Medulla oblongata (tissue), 1 donor: ENCODE measurements around the gene ITGAX.

Experiments used
- DNase-seq: peaks from one replicate; pipeline ENCODE4 v3.0.0-alpha.2; 2015; ENCODE audit errors: extremely low spot score

The ITGAX gene

DNA sequence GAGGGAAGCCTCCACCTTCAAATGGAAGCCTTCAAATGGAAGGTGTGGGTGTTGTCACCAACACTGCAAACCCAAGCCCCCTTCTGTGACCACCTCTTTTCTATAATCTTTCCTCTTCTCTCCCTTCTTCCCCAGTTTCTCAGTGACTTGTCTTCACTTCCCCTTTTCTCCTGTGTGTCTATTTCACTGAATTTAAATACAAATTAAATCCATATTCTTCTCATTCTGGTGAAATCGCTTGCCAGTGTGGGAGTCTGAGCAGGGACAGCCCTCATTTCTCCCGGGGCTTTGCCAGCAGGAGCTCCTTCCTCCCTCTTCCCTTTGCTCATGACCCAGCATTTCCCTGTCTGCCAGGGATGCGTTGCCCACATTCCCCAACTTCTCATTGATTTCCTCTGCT is 6.4 kb upstream of the ITGAX start:
- DNase-seq: no peak

DNA sequence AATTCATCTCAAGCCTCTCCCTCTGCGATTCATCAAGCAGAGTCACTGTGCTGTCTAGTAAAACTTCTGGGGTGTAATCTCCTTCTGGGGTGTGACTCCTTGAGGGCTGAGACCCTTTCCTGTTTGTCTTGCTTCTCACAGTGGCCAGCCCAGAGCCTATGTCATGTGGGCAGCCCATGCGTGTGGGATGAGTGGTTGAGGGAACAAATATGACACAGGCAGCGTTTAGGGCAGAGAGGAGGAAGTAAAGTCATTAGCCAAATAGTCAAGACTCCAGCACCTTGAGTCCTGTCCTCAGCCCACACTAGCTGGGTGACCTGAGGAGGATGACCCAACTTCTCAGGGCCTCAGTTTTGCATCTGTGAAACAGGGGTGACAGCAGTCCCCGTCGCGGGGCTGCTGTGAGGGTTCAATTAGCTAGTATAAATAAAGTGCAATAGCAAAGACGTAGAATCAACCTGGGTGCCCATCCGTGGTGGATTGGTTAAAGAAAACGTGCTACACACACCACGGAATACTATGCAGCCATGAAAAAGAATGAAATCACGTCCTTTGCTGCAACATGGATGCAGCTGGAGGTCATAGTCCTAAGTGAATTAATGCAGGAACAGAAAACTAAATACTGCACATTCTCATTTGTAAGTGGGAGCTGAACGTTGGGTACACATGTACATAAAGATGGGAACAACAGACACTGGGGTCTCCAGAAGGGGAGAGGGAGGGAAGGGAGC is 4.5 kb upstream of the ITGAX start:
- DNase-seq: peak; percentile 67

- DNase-seq: peak; percentile 46
Measured at GRCh38 chr16:31351246-31351941, 3.6 kb upstream of the ITGAX start.

GRCh38 chr16:31351942-31352325 is 3.0 kb upstream of the ITGAX start:
- peak; percentile 68 for DNase-seq

DNA sequence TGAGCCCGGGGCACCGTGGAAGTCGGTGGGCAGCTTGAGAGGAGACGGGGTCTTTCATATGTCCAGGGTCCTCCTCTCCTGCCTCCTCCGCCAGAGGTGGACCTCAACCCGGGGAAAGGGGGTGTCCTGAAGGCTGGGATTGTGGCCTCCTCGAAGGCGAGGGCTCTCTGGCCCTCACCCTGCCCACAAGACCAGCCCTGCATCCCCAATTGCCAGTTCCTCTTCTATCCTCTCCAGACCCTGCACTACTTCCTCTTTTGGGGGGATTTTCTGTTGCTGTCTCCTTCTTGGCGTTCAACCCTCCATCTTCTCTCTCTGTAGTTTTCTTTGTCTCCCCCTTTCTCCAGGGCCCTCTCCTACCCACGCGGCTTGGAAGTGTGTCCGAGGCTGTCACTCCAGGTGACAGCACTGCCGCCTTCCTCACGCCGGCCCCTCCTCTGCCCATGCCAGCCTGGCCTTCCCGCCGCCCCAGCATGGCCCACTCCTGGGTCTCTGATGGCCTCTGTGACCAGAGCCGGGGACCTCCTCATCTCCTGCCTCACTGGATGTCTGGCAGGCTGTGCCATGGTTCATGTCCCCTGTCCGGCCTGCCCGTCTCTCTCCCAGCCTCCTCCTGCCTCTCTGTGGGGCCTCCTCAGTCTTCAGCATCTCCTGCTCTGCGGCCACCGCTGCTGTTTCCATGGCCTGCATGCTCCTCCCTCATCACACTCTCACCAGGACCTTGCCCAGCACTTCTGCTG is 2.4 kb upstream of the ITGAX start:
- peak; percentile 72 for DNase-seq

DNA sequence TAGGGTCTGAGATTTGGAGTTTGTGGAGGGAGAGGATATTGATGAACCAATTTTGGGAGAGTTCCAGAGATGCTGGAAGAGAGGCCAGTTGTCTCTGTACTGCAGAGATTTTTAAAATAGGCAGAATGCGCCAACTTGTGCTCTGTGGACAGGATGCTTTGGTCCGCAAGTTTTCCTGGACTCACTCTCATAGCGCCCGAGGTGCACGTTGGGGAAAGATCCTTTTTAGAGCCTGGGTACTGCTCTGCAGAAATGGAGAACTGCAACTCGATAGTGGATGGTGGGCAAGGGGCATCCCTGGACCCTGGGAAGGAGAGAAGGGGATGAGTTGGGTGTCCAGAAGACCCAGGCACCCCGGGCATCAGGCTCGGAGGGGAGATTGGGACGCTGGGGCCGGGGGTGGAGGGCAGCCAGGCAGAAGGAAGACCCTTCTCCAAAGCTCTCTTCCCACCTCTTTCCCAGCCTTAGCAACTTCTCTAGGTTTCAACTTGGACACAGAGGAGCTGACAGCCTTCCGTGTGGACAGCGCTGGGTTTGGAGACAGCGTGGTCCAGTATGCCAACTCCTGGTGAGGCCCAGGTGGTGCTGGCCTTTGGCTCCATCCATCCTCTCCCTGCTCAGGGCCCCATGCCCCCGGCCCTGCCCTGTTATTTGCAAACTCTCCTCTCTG is 590 bp downstream of the ITGAX start:
- DNase-seq: no peak

- DNase-seq: no peak
Measured at GRCh38 chr16:31356566-31357323, 1.8 kb downstream of the ITGAX start.

DNA sequence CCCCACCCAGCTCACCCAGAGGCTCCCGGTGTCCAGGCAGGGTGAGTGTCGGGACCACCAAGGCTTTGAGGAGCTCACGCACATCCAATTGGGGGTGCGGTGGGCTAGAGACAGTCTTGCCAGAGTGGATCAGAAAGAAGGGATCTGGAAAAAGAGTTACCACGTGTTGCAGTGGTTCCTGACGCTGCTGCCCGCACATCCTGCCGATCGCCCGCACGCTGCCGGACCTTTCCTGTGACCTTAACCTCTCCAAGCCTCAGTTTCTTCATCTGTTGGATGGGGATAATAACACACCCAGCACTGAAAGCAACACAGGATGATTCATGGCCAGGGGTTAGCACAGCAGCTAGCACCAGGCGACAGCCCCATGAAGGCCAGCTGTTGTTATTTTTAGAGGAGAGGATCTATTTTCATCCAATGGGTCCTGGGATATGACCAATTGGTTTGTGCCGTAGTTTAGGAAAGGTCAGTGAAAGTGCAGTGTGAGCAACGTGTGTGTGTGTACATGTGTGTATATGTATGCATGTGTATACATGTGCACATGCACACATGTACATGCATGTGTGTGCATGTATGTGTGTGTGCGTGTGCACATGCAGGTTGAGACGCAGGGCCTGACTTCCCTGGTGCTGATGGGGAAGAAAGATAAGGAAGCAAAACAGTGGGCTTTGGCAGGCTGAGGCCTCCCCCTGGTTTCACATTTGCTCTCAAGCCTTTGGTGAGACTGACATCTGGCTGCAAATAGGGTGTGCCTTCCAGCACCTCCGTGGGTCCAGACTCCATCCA is 2.5 kb downstream of the ITGAX start:
- DNase-seq: peak; percentile 67

DNA sequence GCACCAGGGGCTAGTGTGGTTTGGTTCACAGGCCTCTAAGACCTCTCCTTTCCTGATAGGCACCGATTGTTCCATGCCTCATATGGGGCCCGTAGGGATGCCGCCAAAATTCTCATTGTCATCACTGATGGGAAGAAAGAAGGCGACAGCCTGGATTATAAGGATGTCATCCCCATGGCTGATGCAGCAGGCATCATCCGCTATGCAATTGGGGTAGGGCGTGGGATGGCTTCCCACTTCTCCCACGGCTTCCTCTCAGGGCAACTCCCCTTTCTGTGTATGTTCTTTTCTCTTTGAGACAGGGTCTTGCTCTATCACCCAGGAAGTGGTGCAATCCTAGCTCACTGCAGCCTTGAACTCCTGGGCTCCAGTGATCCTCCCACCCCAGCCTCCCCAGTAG is 5.3 kb downstream of the ITGAX start:
- DNase-seq: no peak

DNA sequence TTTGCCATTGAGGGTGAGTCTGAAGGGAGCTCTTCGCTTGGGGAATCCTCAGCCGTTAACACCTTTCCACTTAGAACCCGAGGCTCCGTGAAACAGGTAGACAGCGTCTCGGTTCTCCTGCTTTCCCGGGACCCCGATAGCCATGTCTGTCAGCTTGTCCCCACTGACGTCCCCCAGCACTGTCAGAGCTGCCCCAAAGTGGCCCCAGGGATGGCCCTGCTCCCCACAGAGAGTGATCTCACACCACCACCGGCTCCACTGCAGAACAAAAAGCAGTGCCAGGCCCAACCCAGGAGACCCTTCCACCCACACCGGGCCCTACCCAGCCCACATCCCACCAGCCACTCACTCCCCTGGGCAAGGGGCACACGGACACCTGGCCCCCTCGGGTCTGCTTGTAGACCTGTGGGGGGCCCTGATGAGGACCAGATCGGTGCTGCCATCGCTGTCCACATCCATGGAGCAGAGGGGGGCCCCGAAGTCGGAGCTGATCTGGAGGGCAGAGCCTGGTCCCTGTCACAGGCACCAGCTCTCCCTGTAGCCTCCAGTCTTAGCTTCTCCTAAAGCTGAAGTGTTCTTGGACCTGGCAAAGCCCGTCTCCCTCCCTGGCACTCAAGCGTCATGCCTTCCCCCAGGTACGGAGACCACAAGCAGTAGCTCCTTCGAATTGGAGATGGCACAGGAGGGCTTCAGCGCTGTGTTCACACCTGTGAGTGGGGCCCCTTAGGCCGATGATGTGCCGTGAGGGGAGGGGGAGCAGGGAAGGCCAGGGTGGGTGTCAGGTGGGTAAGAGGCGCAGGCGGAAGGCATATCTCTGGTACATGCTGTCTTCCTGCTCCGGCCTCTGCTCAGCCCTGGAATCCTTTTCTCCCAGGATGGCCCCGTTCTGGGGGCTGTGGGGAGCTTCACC is 6.5 kb downstream of the ITGAX start:
- DNase-seq: no peak

- DNase-seq: no peak
Measured at GRCh38 chr16:31362476-31363405, 7.8 kb downstream of the ITGAX start.

DNA sequence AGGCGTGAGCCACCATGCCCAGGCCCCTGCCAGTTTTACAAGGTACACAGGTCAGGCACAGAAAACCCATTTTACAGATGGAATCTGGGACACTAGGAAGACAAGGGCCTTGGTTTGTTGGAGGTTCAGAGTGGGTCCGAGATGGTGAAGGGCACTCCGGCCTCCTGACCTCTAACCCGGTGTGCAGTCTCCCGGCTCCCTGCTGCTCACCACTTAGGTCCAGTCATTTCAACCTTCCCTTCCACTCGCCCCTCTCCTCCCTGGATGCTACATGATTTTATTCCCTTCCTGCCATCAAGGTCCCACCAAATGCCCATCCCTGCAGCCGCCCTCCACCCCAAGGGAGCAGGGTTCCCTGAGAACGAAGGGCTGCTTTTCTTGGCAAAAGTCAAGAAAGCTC is 8.7 kb downstream of the ITGAX start:
- no peak for DNase-seq

DNA sequence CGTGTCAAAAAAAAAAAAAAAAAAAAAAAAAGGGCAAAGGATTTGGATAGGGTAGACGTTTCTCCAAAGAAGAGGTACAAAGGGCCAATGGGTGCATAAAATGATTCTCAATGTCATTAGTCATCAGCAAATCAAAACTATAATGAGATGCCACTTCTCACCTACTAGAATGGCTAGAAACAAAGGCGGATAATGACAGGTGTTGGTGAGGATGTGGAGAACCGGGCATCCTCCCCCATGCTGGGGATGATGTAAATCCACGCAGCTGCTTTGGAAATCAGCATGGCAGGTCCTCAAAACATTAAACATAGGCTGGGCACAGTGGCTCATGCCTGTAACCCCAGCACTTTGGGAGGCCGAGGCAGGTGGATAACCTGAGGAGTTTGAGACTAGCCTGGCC is 9.4 kb downstream of the ITGAX start:
- no peak for DNase-seq

DNA sequence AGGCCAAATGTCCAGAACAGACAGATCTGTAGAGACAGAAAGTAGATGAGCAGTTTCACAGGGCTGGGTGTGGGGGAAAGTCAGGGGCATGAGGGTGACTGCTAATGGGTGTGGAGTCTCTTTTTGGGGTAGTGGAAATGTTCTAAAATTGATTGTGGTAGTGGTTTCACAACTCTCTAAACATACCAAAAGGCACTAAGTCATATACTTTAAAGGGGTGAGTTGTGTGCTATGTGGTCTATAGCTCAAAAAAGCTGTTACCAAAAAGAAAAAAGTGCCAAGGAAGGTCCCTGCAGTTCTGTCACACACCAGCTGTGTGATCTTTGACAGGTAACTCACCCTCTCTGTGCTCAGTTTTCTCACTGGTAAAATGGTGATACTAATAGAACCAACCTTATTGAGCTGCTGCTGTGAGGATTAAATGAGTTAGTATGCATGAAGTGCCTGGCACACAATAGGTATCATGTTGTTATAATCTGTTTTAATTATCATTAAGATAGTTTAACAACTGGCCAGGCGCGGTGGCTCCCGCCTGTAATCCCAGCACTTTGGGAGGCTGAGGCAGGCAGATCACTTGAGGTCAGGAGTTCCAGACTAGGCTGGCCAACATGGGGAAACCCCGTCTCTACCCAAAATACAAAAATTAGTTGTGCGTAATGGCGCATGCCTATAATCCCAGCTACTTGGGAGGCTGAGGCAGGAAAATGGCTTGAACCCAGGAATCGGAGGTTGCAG is 10.3 kb downstream of the ITGAX start:
- DNase-seq: no peak

DNA sequence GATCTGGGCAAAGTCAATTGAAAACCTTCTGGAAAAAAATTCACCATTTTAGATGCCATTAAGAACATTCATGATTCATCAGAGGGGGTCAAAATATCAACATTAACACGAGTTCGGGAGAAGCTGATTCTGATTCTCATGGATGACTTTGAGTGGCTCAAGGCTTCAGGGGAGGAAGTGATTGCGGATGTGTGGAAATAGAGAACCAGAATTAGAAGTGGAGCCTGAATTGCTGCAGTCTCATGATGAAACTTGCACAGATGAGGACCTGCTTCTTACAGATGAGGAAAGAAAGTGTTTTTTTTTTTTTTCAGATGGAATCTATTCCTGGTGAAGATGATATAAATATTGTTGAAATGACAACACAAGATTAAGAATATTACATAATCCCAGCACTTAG is 12.9 kb downstream of the ITGAX start:
- peak; percentile 76 for DNase-seq

GRCh38 chr16:31371008-31371407 is 16.0 kb downstream of the ITGAX start:
- no peak for DNase-seq

DNA sequence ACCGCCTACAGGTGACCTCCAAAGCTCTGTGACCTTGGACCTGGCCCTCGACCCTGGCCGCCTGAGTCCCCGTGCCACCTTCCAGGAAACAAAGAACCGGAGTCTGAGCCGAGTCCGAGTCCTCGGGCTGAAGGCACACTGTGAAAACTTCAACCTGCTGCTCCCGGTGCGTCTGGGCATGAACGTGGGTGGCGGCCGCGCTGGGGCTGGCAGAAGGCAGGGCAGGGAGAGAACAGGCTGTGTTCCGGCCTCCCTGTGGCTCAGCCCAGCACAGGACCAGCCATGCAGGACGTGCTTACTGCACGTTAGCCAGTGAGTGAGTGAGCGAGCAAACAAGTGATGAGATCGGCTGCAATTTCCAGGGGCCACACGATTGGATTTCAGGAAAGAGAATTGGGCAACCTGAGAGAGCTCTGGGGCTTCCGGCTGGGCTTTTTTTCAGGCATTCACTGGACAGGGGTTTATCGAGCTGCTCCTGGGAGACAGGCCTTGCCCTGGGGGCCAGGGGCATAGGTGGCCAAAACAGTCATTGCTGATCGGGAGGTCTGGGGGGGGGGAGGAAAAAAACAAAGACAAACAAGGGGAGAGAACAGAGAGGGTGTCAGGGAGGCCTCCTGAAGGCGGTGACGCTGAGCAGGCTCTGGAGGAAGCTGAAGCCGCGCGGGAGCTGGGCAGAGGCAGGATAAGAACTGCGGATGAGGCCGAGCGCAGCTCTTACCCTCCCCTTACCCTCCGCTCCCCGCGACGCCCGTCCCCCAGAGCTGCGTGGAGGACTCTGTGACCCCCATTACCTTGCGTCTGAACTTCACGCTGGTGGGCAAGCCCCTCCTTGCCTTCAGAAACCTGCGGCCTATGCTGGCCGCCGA is 16.9 kb downstream of the ITGAX start:
- no peak for DNase-seq
